B cell (primary cell): ENCODE results near the gene LRP5. TPM values are rescaled to one million over a fixed set of nuclear protein-coding genes. Genes with fewer than 3 reads are reported as not detected.

Experiments used
- ATAC-seq: fragments of 200-7000 bp; cut with Tn5 transposase; one replicate; pipeline ENCODE4 v1.10.0; 2021; ENCODE audit warnings: low read depth, mild to moderate bottlenecking, moderate number of reproducible peaks, moderate library complexity
- CTCF ChIA-PET: fragments of 350-600 bp; sonication (Branson Sonifier 250); formaldehyde crosslinking; loops from one replicate; lab custom pipeline; 2021; ENCODE audit warnings: antibody characterized with exemption, inconsistent platforms; lab: Charles Lee
- POLR2A ChIA-PET: fragments of 350-600 bp; sonication (Branson Sonifier 250); formaldehyde crosslinking; loops from one replicate; lab custom pipeline; 2021; ENCODE audit warnings: antibody characterized with exemption; lab: Charles Lee
- DNase-seq: peaks from one replicate; pipeline ENCODE4 v3.0.0; 2013
- H2AFZ ChIP-seq: 2 replicates; pipeline ENCODE4 v1.6.1; 2012; ENCODE audit warnings: mild to moderate bottlenecking, low read depth, low read length; ENCODE audit not compliant: insufficient read depth, poor library complexity, severe bottlenecking
- H3K27ac ChIP-seq, 2 donors: 1 replicate in 1 of 2; 2 replicates in 1 of 2; pipeline ENCODE4 v1.5.1; 2012 to 2013; ENCODE audit warnings: low read length in 2 of 2, mild to moderate bottlenecking in 2 of 2, moderate library complexity in 1 of 2
- H3K27me3 ChIP-seq, 4 experiments: fragments of 200-600 bp in 1 of 4; sonication (generic) in 1 of 4; replicated peaks in 1 of 4; 1 replicate in 2 of 4; 2 replicates in 2 of 4; pipeline versions ENCODE4 v1.6.1 to v1.7.0; 2013 to 2016; ENCODE audit warnings: low read length in 3 of 4, mild to moderate bottlenecking in 2 of 4, mixed read lengths in 1 of 4, moderate library complexity in 1 of 4; ENCODE audit not compliant: insufficient read depth in 4 of 4, control insufficient read depth in 3 of 4; ENCODE audit errors: control extremely low read depth in 1 of 4
- H3K36me3 ChIP-seq, 2 experiments: replicated peaks in 1 of 2; 1 replicate in 1 of 2; 2 replicates in 1 of 2; pipeline versions ENCODE4 v1.6.1 to v1.7.1; 2013; ENCODE audit warnings: low read length in 1 of 2; ENCODE audit not compliant: insufficient read depth in 2 of 2, control insufficient read depth in 1 of 2; ENCODE audit errors: control extremely low read depth in 1 of 2, extremely low read depth in 1 of 2
- H3K4me1 ChIP-seq, 2 donors: fragments of 200-600 bp in 1 of 2; sonication (generic) in 1 of 2; 1 replicate in 1 of 2; 2 replicates in 1 of 2; pipeline versions ENCODE4 v1.5.1 to v1.6.1; 2013 to 2017; ENCODE audit warnings: low read length in 2 of 2; ENCODE audit not compliant: control insufficient read depth in 2 of 2, insufficient read depth in 2 of 2
- H3K4me2 ChIP-seq: replicated peaks from 2 replicates; pipeline ENCODE3; 2012; ENCODE audit warnings: mild to moderate bottlenecking, low read depth, low read length; ENCODE audit not compliant: poor library complexity, severe bottlenecking
- H3K4me3 ChIP-seq, 5 experiments: fragments of 200-600 bp in 1 of 5; sonication (generic) in 1 of 5; 1 replicate in 3 of 5; 2 replicates in 2 of 5; pipeline versions ENCODE4 v1.5.1 to v1.7.0; 2011 to 2016; ENCODE audit warnings: low read length in 4 of 5, mild to moderate bottlenecking in 4 of 5, low read depth in 2 of 5, control low read depth in 1 of 5, moderate library complexity in 1 of 5; ENCODE audit not compliant: insufficient read depth in 1 of 5; ENCODE audit errors: control extremely low read depth in 1 of 5, extremely low read depth in 1 of 5
- H3K79me2 ChIP-seq: fragments of 200-600 bp; sonication (generic); one replicate; pipeline ENCODE4 v1.6.0; 2016; ENCODE audit warnings: low read length; ENCODE audit not compliant: control insufficient read depth, insufficient read depth
- H3K9ac ChIP-seq: fragments of 200-600 bp; sonication (generic); 2 replicates; pipeline ENCODE4 v1.6.1; 2017; ENCODE audit warnings: mild to moderate bottlenecking, low read length, moderate library complexity
- H3K9me3 ChIP-seq, 3 donors: one replicate each; pipeline versions ENCODE4 v1.6.1 to v1.7.1; 2013; ENCODE audit warnings: low read length in 2 of 3; ENCODE audit not compliant: control insufficient read depth in 2 of 3, insufficient read depth in 1 of 3; ENCODE audit errors: control extremely low read depth in 1 of 3
- H4K20me1 ChIP-seq: 2 replicates; pipeline ENCODE4 v1.6.0; 2012; ENCODE audit warnings: mild to moderate bottlenecking, low read length; ENCODE audit not compliant: insufficient read depth, control insufficient read depth, poor library complexity, severe bottlenecking
- H3K27ac Mint-ChIP-seq: one replicate; pipeline ENCODE4 v1.8.0; 2021; ENCODE audit warnings: mixed read lengths
- H3K27me3 Mint-ChIP-seq: one replicate; pipeline ENCODE4 v1.8.0; 2021; ENCODE audit warnings: mixed read lengths
- H3K4me1 Mint-ChIP-seq: one replicate; pipeline ENCODE4 v1.8.0; 2021; ENCODE audit warnings: mixed read lengths
- H3K4me3 Mint-ChIP-seq: one replicate; pipeline ENCODE4 v1.8.0; 2021; ENCODE audit warnings: mixed read lengths
- H3K9me3 Mint-ChIP-seq: one replicate; pipeline ENCODE4 v1.8.0; 2022; ENCODE audit warnings: mixed read lengths; ENCODE audit not compliant: insufficient read depth
- CTCF ChIP-seq: fragments of 200-600 bp; IDR thresholded peaks from one replicate; pipeline ENCODE4 v1.8.0; 2022; ENCODE audit warnings: antibody characterized with exemption, mild to moderate bottlenecking
- EZH2 ChIP-seq: IDR thresholded peaks from 2 replicates; pipeline ENCODE4 v1.6.1; 2012; ENCODE audit warnings: borderline replicate concordance, low read depth, mild to moderate bottlenecking, moderate library complexity, low read length; ENCODE audit not compliant: insufficient read depth, poor library complexity, severe bottlenecking
- WGBS: methylation state at CpG from one replicate; pipeline ENCODE4 v1.1.5; 2013; ENCODE audit warnings: missing lambda C conversion rate; ENCODE audit not compliant: insufficient coverage; 5-methylcytosine and 5-hydroxymethylcytosine counted together
- intact Hi-C: fragments of 100-400 bp; cut with micrococcal nuclease; formaldehyde crosslinking; loops from one replicate; pipeline ENCODE4 v1.10.0; 2022
- polyA plus RNA-seq: library from polyadenylated mRNA; depleted of rRNA; stranded (reverse); fragments of >200 nt; gene quantifications from 2 replicates; pipeline ENCODE4 v1.2.3, GENCODE V29; 2012
- total RNA-seq, 2 donors: library from RNA; stranded (reverse); fragments of 120-200 nt in 1 of 2; gene quantifications; 1 replicate in 1 of 2; 2 replicates in 1 of 2; pipeline versions ENCODE4 v1.2.3 to v1.2.4, GENCODE V29; 2013 to 2022

LRP5 gene
- total and polyA plus RNA-seq, 2 donors (not counting 1 experiment from before 2014, with no cell fraction given) = 2.4 to 13.9 TPM

GRCh38 chr11:68312780-68313573 lies 586 bp downstream of the LRP5 start:
- Histone ChIP-seq H3K36me3 (no peaks in the 10 kb centered on the region), H2AFZ (peak overlapping the region; percentile 71), H3K9ac (peak overlapping the region; percentile 60), H3K27me3 (peaks cover 0 to 46% (median 17%) of the 10 kb centered on the region in 4 experiments), H3K9me3 (peaks cover 0 to 4% (median 0%) of the 10 kb centered on the region in 3 donors), H4K20me1 (peaks cover 8% of the 10 kb centered on the region), H3K4me1 (peaks cover 14 to 17% of the 10 kb centered on the region in 2 donors), H3K27ac (no peak overlapping the region), H3K4me3 (peak overlapping the region; percentile 21 to 62 (median 42)), H3K79me2 (no peaks in the 10 kb centered on the region), H3K4me2 (peak overlapping the region; percentile 93)
- Mint-ChIP-seq H3K27me3 (peaks cover 22% of the 10 kb centered on the region), H3K4me1 (peaks cover 14% of the 10 kb centered on the region), H3K4me3 (peak overlapping the region; percentile 84), H3K9me3 (no peaks in the 10 kb centered on the region), H3K27ac (peak overlapping the region; percentile 71)
- CTCF ChIA-PET = no interaction called here
- WGBS = under 1% methylated on average over 102 of the region's 102 CpGs
- intact Hi-C loops = loop anchor here (5.0 kb wide), 1 partner anchor 69 kb away; no protein-coding TSS in a partner anchor
- DNase-seq (peak; percentile 52), ATAC-seq (peak; percentile 44)
- POLR2A ChIA-PET = no interaction called here
- TF ChIP-seq CTCF (no peak), EZH2 (peak; percentile 18)
